ENCODE data around the gene MTFR2.

Gene MTFR2

DNA sequence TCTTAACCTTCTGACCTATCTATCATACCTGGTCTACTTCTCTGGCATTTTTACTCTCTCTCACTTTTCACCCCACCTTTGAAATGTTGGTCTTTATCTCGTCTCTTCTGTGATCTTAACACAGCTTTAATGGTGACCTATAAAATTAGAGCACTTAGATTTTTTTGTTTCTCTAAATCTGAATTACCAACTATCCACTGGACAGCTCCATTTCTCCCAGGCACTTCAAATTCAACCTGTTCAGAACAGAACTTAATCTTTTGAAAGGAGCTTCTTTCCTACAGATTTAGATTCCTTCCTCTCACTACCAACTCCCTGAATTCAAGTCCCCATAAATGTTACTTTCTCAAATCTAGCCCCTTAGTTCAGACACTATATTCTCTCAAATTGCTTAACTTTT is 15.0 kb upstream of the MTFR2 start:
- Histone ChIP-seq H3K4me1 (ENCODE audit: control insufficient read depth, insufficient read depth, low read length) (no peaks in the 10 kb centered on the region), H3K9me3 (ENCODE audit: control insufficient read depth, insufficient read depth, low read depth, low read length) (no peaks in the 10 kb centered on the region), H3K4me3 (ENCODE audit: low read depth, low read length) (no peak overlapping the region), H3K27ac (ENCODE audit: extremely low read depth, low read depth, low read length) (no peak overlapping the region), H3K36me3 (ENCODE audit: control insufficient read depth in 2 of 2, insufficient read depth in 1 of 2, low read length in 2 of 2) (peaks cover 88 to 99% of the 10 kb centered on the region in 2 experiments)
- ChIA-PET CTCF (interaction anchor here (0.8 kb wide), 1 partner anchor 48 kb away, joined by 5 read pairs; no protein-coding TSS in a partner anchor), POLR2A (interaction anchor here (1.1 to 1.4 kb wide), 2 partner anchors 14 to 25 kb away, joined by 4 to 5 read pairs; partner anchors contain the start of gene BCLAF1)
- TF ChIP-seq ZNF133 (tag by site-specific recombination; IDR thresholded peaks at IDR 0.05) (no peak), REST (tag by site-specific recombination; IDR thresholded peaks at IDR 0.05) (peak; percentile 85), ZNF184 (tag by site-specific recombination; IDR thresholded peaks at IDR 0.05) (no peak)

GRCh38 chr6:136262940-136263339 is 12.8 kb upstream of the MTFR2 start:
- Histone ChIP-seq H3K9me3 (ENCODE audit: control insufficient read depth, insufficient read depth, low read depth, low read length) (no peaks in the 10 kb centered on the region), H3K27ac (ENCODE audit: extremely low read depth, low read depth, low read length) (no peak overlapping the region), H3K36me3 (ENCODE audit: control insufficient read depth in 2 of 2, insufficient read depth in 1 of 2, low read length in 2 of 2) (peaks cover 87 to 99% of the 10 kb centered on the region in 2 experiments), H3K4me3 (ENCODE audit: low read depth, low read length) (no peak overlapping the region), H3K4me1 (ENCODE audit: control insufficient read depth, insufficient read depth, low read length) (no peaks in the 10 kb centered on the region)
- TF ChIP-seq ZNF521 (tag by site-specific recombination; IDR thresholded peaks at IDR 0.05) (no peak), ZNF157 (tag by site-specific recombination; IDR thresholded peaks at IDR 0.05) (no peak), ZNF140 (tag by site-specific recombination; IDR thresholded peaks at IDR 0.05) (no peak), ZNF549 (tag by site-specific recombination; IDR thresholded peaks at IDR 0.05) (no peak), ZSCAN16 (tag by site-specific recombination; IDR thresholded peaks at IDR 0.05) (no peak), SCRT1 (tag by site-specific recombination; IDR thresholded peaks at IDR 0.05; ENCODE audit: borderline replicate concordance) (no peak), IKZF3 (tag by site-specific recombination; IDR thresholded peaks at IDR 0.05) (no peak), ZIC2 (tag by site-specific recombination; IDR thresholded peaks at IDR 0.05) (no peak)
- TF ChIP-seq, protein P1, sequence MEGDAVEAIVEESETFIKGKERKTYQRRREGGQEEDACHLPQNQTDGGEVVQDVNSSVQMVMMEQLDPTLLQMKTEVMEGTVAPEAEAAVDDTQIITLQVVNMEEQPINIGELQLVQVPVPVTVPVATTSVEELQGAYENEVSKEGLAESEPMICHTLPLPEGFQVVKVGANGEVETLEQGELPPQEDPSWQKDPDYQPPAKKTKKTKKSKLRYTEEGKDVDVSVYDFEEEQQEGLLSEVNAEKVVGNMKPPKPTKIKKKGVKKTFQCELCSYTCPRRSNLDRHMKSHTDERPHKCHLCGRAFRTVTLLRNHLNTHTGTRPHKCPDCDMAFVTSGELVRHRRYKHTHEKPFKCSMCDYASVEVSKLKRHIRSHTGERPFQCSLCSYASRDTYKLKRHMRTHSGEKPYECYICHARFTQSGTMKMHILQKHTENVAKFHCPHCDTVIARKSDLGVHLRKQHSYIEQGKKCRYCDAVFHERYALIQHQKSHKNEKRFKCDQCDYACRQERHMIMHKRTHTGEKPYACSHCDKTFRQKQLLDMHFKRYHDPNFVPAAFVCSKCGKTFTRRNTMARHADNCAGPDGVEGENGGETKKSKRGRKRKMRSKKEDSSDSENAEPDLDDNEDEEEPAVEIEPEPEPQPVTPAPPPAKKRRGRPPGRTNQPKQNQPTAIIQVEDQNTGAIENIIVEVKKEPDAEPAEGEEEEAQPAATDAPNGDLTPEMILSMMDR (tag by site-specific recombination; IDR thresholded peaks at IDR 0.05): no peak
- TF ChIP-seq, protein P2, sequence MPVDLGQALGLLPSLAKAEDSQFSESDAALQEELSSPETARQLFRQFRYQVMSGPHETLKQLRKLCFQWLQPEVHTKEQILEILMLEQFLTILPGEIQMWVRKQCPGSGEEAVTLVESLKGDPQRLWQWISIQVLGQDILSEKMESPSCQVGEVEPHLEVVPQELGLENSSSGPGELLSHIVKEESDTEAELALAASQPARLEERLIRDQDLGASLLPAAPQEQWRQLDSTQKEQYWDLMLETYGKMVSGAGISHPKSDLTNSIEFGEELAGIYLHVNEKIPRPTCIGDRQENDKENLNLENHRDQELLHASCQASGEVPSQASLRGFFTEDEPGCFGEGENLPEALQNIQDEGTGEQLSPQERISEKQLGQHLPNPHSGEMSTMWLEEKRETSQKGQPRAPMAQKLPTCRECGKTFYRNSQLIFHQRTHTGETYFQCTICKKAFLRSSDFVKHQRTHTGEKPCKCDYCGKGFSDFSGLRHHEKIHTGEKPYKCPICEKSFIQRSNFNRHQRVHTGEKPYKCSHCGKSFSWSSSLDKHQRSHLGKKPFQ (tag by site-specific recombination; IDR thresholded peaks at IDR 0.05): no peak
- POLR2A ChIA-PET: interaction anchor here (1.7 to 1.9 kb wide), 2 partner anchors 13 to 26 kb away, joined by 5 to 7 read pairs; partner anchors contain the start of genes BCLAF1 and MTFR2
- CTCF ChIA-PET: interaction anchor here (1.5 kb wide), 1 partner anchor 284 kb away, joined by 3 read pairs; no protein-coding TSS in a partner anchor

DNA sequence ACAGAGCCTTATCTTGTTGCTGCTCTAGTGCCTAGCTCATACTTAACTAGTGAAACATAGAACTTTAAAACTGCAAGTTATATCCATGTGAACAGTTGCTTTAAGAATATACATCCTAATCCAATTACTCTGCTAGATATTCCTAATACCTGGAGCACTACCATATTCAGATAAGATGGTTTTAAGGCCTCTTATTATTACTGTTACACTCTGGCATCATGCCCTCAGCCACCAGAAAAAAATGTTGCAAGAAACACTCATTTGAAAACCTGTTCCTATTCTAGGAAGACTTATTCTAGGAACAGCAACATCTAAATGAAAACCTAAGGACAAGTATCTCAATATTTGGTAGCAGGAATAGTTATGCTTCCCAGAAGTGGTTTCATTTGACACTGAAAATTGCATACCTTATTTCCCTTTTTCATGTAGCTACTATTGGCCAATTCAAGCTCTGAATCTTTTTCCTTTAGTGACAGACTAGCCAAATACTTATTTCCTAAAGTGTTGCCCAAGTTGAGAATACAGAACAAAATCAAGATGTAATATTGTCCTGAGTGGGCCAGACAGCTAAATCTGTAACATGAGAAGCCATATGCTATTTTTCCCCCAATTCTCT is 4.8 kb upstream of the MTFR2 start:
- H3K9me3 ChIP-seq (ENCODE audit: control insufficient read depth, insufficient read depth, low read depth, low read length): no peaks in the 10 kb centered on the region
- H3K4me3 ChIP-seq (ENCODE audit: low read depth, low read length): no peak overlapping the region
- peaks cover 34% of the 10 kb centered on the region in 2 experiments for H3K36me3 ChIP-seq (ENCODE audit: control insufficient read depth in 2 of 2, insufficient read depth in 1 of 2, low read length in 2 of 2)
- H3K27ac ChIP-seq (ENCODE audit: extremely low read depth, low read depth, low read length): no peak overlapping the region
- TF ChIP-seq PRDM4 (tag by site-specific recombination; IDR thresholded peaks at IDR 0.05) (peak; percentile 61; the same call in 1 of the 2 replicates), ZNF23 (tag by site-specific recombination; IDR thresholded peaks at IDR 0.05; ENCODE audit: borderline replicate concordance) (no peak)
- ChIA-PET POLR2A (interaction anchor here (7.0 kb wide), 1 partner anchor 34 kb away, joined by 80 read pairs; the partner anchor contains the start of gene BCLAF1), CTCF (interaction anchor here (0.5 to 3.8 kb wide), 3 partner anchors 63 to 1335 kb away, joined by 3 to 22 read pairs (median 3); no protein-coding TSS in a partner anchor)
- peaks cover 9% of the 10 kb centered on the region; the same call in 1 of the 2 replicates for H3K4me1 ChIP-seq (ENCODE audit: control insufficient read depth, insufficient read depth, low read length)
